ENCODE measurements around the gene CMIP.

DNA sequence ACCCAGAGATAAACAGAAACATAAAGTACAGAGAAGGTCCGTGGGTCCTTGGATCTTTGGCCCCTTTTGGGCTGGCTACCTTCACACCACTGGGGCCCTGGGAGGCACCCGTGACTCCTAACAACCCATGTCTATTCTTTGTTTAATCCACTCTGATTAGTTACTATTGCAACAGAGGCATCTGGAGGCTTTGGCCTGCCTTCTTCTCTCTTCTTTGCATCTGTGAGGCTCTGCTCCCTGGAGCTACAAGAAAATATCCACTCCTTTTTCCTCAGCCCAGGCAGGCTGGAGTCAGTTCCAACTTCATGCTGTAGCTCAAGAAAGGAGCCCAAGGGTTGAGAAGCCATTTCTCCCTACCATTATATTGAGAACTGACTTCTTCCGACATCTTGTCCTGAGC, 9.5 kb upstream of the CMIP start:
- TF ChIP-seq CTCF (conservative IDR thresholded peaks at IDR 0.05; ENCODE audit: low read length): no peak
- no peak for TF ChIP-seq EZH2phosphoT487 (IDR thresholded peaks at IDR 0.05; ENCODE audit: borderline replicate concordance)

All from Loucy (cell line).